Measurements from ENCODE around the gene NKD1.

The NKD1 gene

DNA sequence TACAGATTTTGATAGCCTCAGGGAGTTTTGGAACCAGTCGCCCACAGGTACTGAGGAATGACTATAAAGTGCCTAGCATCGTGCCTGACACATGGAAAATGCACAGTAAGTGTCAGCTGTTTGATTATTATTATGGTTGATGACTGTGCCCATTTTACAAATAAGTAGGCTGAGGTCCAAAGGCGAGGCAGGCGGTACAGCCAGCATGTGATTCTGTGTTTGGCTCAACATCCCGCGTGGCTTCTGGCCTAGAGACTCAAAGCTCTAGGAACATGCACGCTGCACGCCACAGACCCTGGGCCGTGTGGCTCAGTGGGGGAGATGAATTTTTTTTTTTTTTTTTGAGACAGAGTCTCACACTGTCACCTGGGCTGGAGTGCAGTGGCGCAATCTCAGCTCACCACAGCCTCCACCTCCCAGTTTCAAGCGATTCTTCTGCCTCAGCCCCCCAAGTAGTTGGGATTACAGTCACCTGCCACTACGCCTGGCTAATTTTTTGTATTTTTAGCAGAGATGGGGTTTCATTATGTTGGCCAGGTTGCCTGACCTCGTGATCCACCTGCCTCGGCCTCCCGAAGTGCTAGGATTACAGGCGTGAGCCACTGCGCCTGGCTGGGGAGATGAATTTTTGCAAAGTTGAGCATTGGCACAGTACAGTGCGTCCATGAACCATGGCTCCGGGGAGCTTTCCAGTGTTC is 57.7 kb downstream of the NKD1 start:
- Histone ChIP-seq H3K36me3 (ENCODE audit: control insufficient read depth, insufficient read depth, low read length, severe bottlenecking) (no peaks in the 10 kb centered on the region), H3K9me3 (ENCODE audit: control insufficient read depth, low read length) (no peaks in the 10 kb centered on the region), H3K9ac (ENCODE audit: low read length) (no peak overlapping the region), H3K4me3 (ENCODE audit: low read length) (no peak overlapping the region), H3K27me3 (replicated peaks; ENCODE audit: control insufficient read depth, insufficient read depth, low read length) (peaks cover 4% of the 10 kb centered on the region), H3K4me1 (ENCODE audit: control insufficient read depth, insufficient read depth, low read length) (peaks cover 13% of the 10 kb centered on the region)
- no peak for DNase-seq (ENCODE audit: low read depth)

DNA sequence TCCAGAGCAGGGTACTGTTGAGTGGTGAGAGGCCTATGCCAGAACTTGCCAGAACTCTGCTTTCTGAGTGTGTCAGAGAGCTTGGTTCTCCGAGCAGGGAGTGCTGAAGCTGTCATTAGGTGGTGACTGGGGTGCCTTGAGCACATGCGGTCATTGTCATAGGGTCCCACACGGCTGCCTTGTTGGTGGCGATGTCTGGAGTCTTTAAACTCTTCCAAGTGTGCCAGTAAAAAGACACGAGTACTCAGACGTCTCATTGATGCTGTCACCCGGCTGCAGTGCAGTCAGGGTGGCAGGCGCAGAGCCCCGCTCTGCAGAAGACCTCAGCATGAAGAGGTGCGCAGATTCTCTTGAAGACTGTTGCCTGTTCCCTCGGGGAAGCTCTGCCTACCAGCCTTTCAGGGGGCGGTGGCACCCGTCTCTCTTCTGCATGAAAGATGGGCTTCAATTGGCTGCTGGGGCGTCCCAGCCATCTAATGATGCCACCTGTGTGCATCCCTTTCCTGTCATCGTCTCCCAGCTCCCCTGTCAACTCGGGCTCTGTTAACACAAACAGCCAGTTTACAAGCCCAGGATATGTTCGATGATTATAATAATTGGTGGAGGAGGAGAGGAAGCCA is 58.3 kb downstream of the NKD1 start:
- Histone ChIP-seq H3K4me1 (ENCODE audit: control insufficient read depth, insufficient read depth, low read length) (peaks cover 13% of the 10 kb centered on the region), H3K36me3 (ENCODE audit: control insufficient read depth, insufficient read depth, low read length, severe bottlenecking) (no peaks in the 10 kb centered on the region), H3K4me3 (ENCODE audit: low read length) (no peak overlapping the region), H3K27me3 (replicated peaks; ENCODE audit: control insufficient read depth, insufficient read depth, low read length) (peaks cover 4% of the 10 kb centered on the region), H3K9ac (ENCODE audit: low read length) (no peak overlapping the region), H3K9me3 (ENCODE audit: control insufficient read depth, low read length) (no peaks in the 10 kb centered on the region)
- no peak for DNase-seq (ENCODE audit: low read depth)

DNA sequence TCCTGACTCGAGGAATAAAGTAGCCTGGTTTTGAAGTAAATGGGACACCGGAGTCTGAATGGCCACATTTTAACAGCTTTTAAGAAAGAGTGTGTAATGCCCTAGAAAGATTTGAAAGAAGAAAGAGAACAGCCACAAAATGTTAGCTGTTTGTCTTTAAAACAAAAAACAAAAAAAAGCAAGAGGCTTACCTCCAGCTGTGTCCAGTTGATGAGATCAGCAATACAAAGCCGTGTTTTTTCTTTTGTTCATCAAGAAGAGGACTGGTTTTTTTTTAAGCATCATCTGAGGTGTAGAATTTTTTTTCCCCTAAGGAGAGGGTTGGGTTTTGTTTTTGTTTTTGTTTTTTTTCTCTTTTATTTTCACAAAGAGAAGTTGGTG is 58.8 kb downstream of the NKD1 start:
- H3K27me3 ChIP-seq (replicated peaks; ENCODE audit: control insufficient read depth, insufficient read depth, low read length), result peaks cover 4% of the 10 kb centered on the region
- no peak for DNase-seq (ENCODE audit: low read depth)

DNA sequence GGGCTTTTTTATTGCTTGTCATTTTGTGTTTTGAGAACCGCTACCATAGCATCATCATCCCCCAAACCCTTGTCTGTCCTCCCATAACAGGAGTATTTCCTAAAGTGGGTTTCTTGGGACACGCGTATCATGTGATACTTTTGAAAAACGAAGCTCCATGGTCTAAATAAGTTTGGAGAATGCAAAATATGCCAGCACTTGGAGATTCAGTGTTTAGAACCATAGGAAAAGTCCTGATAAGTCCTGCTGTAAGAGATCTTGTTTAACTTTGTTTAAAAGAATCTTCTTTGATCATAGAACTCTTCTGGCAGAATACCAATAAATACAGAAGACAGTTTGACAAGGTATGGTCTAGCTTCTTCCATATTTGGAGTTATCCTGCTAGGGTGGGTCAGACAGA is 59.3 kb downstream of the NKD1 start:
- Histone ChIP-seq H3K36me3 (ENCODE audit: control insufficient read depth, insufficient read depth, low read length, severe bottlenecking) (no peaks in the 10 kb centered on the region), H3K4me1 (ENCODE audit: control insufficient read depth, insufficient read depth, low read length) (peaks cover 13% of the 10 kb centered on the region), H3K9me3 (ENCODE audit: control insufficient read depth, low read length) (no peaks in the 10 kb centered on the region), H3K9ac (ENCODE audit: low read length) (no peak overlapping the region), H3K27me3 (replicated peaks; ENCODE audit: control insufficient read depth, insufficient read depth, low read length) (peaks cover 7% of the 10 kb centered on the region), H3K4me3 (ENCODE audit: low read length) (no peak overlapping the region)
- DNase-seq (ENCODE audit: low read depth), result no peak

More for the DNA sequence above, 58.8 kb downstream of the NKD1 start:
- no peaks in the 10 kb centered on the region for H3K9me3 ChIP-seq (ENCODE audit: control insufficient read depth, low read length)
- no peaks in the 10 kb centered on the region for H3K36me3 ChIP-seq (ENCODE audit: control insufficient read depth, insufficient read depth, low read length, severe bottlenecking)
- no peak overlapping the region for H3K9ac ChIP-seq (ENCODE audit: low read length)
- H3K4me3 ChIP-seq (ENCODE audit: low read length), result no peak overlapping the region
- peaks cover 13% of the 10 kb centered on the region for H3K4me1 ChIP-seq (ENCODE audit: control insufficient read depth, insufficient read depth, low read length)

DNA sequence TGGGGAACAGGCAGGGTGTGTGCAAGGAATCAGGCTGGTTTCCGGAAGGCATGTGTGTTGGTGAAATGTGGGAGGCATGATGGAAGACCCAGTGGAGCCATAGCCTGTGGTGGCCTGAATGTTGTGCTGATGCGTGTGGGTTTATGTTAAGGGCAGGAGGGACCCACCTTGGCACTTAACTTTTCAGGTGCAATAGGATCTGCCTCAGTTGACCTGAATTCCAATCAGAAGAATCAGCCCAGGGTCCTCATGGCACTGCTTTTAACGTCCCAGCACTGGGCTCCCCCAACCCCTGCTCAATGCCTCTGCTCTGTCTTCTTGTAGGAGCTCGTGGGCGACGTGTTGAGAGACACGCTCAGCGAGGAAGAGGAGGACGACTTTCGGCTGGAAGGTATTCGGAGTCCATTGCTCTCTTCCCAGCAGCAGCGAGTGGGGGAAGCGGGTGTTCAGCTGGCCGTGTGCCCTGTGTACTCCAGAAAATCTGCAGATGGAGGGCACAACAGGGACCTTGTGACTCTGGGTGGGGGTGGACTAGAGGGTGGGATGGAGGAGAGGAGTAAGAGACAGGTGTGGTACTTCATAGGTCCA is 59.9 kb downstream of the NKD1 start:
- Histone ChIP-seq H3K27me3 (replicated peaks; ENCODE audit: control insufficient read depth, insufficient read depth, low read length) (peaks cover 13% of the 10 kb centered on the region), H3K4me1 (ENCODE audit: control insufficient read depth, insufficient read depth, low read length) (peaks cover 11% of the 10 kb centered on the region), H3K4me3 (ENCODE audit: low read length) (no peak overlapping the region), H3K9ac (ENCODE audit: low read length) (no peak overlapping the region), H3K9me3 (ENCODE audit: control insufficient read depth, low read length) (no peaks in the 10 kb centered on the region), H3K36me3 (ENCODE audit: control insufficient read depth, insufficient read depth, low read length, severe bottlenecking) (no peaks in the 10 kb centered on the region)
- DNase-seq (ENCODE audit: low read depth), result no peak

DNA sequence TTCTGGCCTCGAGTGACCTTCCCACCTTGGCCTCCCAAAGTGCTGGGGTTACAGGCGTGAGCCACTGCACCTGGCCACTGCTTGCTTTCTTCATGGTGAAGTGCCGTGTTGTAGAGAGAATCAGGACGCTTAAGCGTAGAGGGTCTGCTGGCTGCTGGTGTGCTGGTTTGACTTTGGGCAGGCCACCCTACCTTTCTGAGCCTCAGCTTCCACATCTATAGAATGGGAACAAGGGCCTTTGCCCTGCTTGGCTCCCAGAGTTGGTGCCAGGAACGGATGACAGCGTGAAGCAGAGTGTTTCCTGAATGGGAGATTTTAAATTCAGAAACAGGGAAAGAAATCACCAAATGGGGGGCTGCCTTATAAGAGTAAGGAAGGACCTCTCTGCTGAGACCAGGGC is 60.9 kb downstream of the NKD1 start:
- no peaks in the 10 kb centered on the region for H3K36me3 ChIP-seq (ENCODE audit: control insufficient read depth, insufficient read depth, low read length, severe bottlenecking)
- H3K9ac ChIP-seq (ENCODE audit: low read length), result no peak overlapping the region
- DNase-seq (ENCODE audit: low read depth), result no peak
- peaks cover 13% of the 10 kb centered on the region for H3K27me3 ChIP-seq (replicated peaks; ENCODE audit: control insufficient read depth, insufficient read depth, low read length)
- H3K9me3 ChIP-seq (ENCODE audit: control insufficient read depth, low read length), result no peaks in the 10 kb centered on the region
- peaks cover 12% of the 10 kb centered on the region for H3K4me1 ChIP-seq (ENCODE audit: control insufficient read depth, insufficient read depth, low read length)
- no peak overlapping the region for H3K4me3 ChIP-seq (ENCODE audit: low read length)

DNA sequence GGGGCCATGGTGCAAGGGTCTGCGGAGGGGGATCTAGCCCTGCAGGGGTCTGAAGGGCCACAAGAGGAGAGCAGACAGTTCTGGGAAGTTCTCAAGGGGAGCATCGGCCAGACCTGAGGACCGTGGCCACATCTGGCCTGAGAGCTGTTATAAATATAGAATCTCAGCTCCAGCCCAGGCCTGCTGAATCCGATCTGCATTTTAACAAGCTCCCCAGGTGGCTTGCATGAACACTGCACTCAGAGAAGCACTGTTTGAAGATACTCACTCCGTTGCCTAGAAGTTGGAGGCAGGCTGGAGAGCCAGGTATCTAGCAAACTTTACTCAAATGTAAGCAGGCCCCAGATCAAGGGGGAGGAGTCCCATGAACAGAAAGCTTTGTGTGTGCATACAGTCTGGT is 61.3 kb downstream of the NKD1 start:
- Histone ChIP-seq H3K9ac (ENCODE audit: low read length) (no peak overlapping the region), H3K4me1 (ENCODE audit: control insufficient read depth, insufficient read depth, low read length) (peaks cover 16% of the 10 kb centered on the region), H3K36me3 (ENCODE audit: control insufficient read depth, insufficient read depth, low read length, severe bottlenecking) (no peaks in the 10 kb centered on the region), H3K27me3 (replicated peaks; ENCODE audit: control insufficient read depth, insufficient read depth, low read length) (peaks cover 13% of the 10 kb centered on the region), H3K9me3 (ENCODE audit: control insufficient read depth, low read length) (no peaks in the 10 kb centered on the region), H3K4me3 (ENCODE audit: low read length) (no peak overlapping the region)
- DNase-seq (ENCODE audit: low read depth), result no peak

DNA sequence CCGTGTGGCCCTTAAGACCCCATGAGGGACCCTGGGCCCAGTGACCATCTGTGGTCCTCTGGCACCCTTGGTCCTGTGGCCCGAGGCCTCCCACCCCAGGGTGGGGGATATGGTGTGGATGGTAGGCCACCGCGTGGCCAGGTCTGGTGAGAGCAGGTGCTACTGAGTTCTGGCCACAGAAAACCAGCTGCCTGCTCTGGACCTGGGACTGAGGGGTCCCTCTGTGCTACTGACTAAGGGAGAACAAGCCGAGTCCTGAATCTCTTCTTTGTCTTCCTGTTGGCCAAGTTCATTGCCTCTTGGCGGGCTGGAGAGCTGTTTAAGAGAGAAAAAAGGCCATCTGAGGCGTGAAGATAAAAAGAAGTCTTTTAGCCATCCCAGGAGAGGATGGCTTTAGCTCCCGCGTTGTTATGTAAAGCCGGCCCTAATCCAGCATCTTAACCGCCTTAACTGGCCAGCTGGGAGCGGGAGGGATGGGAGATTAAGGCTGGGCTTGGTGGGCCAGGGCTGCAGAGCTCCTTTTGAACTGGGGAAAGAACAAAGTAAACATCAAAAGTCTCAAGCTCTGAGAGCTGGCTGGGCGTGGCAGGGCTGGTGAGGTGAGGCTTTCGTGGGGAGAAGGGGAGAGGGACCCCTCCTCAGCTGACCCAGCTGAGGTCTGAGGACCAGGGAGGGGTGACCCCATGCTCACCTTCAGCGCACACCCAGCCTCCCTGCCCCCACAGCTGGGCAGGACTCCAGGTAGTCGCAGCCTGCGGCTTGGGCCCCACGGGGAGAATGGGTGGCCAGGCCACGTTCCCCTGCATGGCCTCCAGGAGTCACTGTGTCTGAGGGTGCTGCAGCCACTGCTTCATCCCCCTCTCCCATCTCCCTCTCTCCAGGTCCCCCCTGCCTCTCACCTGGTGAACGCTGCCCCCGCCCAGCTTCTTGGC is 62.4 kb downstream of the NKD1 start:
- no peak for DNase-seq (ENCODE audit: low read depth)
- Histone ChIP-seq H3K27me3 (replicated peaks; ENCODE audit: control insufficient read depth, insufficient read depth, low read length) (peaks cover 13% of the 10 kb centered on the region), H3K9ac (ENCODE audit: low read length) (no peak overlapping the region)

DNA sequence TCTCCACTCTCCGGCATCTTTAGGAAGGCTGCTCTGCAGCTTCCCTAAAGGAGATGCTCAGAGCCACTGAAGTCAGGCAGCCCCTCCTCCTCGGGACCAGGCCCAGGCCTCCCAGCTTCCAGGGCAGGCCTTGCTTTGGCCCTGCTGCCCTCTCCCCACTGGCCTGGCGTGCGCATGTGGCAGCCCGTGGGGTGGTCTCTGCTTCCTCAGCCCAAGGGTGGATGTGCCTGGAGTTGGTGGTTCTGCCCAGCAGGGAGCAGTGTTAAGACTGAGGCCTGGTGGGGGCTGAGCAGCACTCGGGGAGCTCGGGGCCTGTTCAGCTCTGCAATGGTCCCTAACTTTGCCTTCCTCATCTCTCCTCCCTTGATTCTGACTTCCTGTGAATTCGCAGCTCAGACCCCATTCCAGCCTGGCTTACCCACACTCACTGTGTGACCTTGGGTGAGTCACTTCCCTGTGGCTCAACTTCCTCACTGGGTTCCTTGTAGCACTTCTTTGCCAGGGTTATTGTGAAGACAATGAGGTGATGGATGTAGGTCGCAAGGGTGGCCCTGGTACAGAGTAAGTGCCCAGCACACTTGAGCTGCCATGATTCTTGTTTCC is 63.2 kb downstream of the NKD1 start:
- H3K4me1 ChIP-seq (ENCODE audit: control insufficient read depth, insufficient read depth, low read length), result peaks cover 26% of the 10 kb centered on the region
- no peak for DNase-seq (ENCODE audit: low read depth)
- no peaks in the 10 kb centered on the region for H3K9me3 ChIP-seq (ENCODE audit: control insufficient read depth, low read length)
- no peak overlapping the region for H3K9ac ChIP-seq (ENCODE audit: low read length)
- H3K27me3 ChIP-seq (replicated peaks; ENCODE audit: control insufficient read depth, insufficient read depth, low read length), result peaks cover 13% of the 10 kb centered on the region
- H3K4me3 ChIP-seq (ENCODE audit: low read length), result no peak overlapping the region
- H3K36me3 ChIP-seq (ENCODE audit: control insufficient read depth, insufficient read depth, low read length, severe bottlenecking), result no peaks in the 10 kb centered on the region

More for the DNA sequence above, 62.4 kb downstream of the NKD1 start:
- Histone ChIP-seq H3K9me3 (ENCODE audit: control insufficient read depth, low read length) (no peaks in the 10 kb centered on the region), H3K4me1 (ENCODE audit: control insufficient read depth, insufficient read depth, low read length) (peaks cover 17% of the 10 kb centered on the region), H3K4me3 (ENCODE audit: low read length) (no peak overlapping the region), H3K36me3 (ENCODE audit: control insufficient read depth, insufficient read depth, low read length, severe bottlenecking) (no peaks in the 10 kb centered on the region)

DNA sequence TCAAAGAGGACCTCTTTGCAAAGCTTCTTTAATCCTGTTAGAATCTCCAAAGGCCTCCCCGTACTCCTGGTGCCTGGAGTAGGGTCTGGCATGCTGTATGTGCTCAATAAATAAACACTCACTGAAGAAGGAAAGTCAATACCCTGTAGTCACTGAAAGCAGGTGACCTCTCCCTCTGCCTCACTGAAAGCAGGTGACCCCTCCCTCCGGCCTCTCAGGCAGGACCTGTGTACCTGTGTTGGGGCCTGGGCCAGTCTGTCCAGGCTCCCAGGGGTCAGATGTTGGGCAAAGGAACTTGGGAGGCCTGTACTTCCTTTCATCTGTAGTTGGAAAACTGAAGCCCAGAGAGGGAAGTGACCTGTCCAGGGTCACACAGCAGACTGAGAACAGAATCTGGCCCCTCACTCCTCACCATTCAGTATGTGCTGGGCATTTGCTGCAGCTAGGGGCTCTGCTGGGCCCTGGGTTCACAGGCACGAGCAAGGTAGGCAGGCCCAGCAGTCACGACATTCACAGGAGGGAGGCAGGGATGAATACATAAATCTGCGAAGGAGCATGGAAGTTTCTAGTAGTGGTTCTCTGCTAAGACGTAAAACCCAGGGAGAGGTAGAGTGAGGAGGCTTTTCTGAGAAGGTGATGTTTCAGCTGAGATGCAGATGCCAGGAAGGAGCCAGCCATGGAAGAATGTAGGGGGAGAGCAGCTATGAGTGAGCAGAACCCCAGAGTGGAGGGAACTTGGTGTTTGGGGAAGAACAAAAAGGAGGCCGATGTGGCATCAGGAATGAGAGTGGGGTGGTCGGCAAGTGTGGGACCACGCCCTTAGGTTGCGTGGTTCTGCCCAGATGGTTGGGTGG is 64.0 kb downstream of the NKD1 start:
- no peaks in the 10 kb centered on the region for H3K9me3 ChIP-seq (ENCODE audit: control insufficient read depth, low read length)
- H3K4me1 ChIP-seq (ENCODE audit: control insufficient read depth, insufficient read depth, low read length), result peaks cover 26% of the 10 kb centered on the region
- H3K27me3 ChIP-seq (replicated peaks; ENCODE audit: control insufficient read depth, insufficient read depth, low read length), result peaks cover 13% of the 10 kb centered on the region
- no peak overlapping the region for H3K9ac ChIP-seq (ENCODE audit: low read length)
- no peak overlapping the region for H3K4me3 ChIP-seq (ENCODE audit: low read length)
- no peak for DNase-seq (ENCODE audit: low read depth)
- no peaks in the 10 kb centered on the region for H3K36me3 ChIP-seq (ENCODE audit: control insufficient read depth, insufficient read depth, low read length, severe bottlenecking)
